Subcutaneous abdominal adipose tissue (tissue), 5 donors: ENCODE data around the gene TCP11L1.
"Not testable (repeated sequence)": the region's sequence is repeated elsewhere in the genome, so short reads cannot be mapped to it uniquely, and the experiment has no call there.

Source experiments
- H3K27ac ChIP-seq: one replicate; pipeline ENCODE4 v1.7.0; 2013; ENCODE audit warnings: low read depth, mild to moderate bottlenecking, inconsistent platforms, low read length, moderate library complexity
- H3K27me3 ChIP-seq, 5 donors: one replicate each; pipeline ENCODE4 v1.7.0; 2013; ENCODE audit warnings: low read length in 5 of 5, inconsistent platforms in 1 of 5; ENCODE audit not compliant: control insufficient read depth in 5 of 5, insufficient read depth in 4 of 5
- H3K36me3 ChIP-seq, 5 donors: one replicate each; pipeline ENCODE4 v1.7.0; 2013; ENCODE audit warnings: low read length in 5 of 5; ENCODE audit not compliant: control insufficient read depth in 5 of 5, insufficient read depth in 5 of 5
- H3K4me1 ChIP-seq, 5 donors: one replicate each; pipeline ENCODE4 v1.7.0; 2013; ENCODE audit warnings: low read length in 5 of 5, mild to moderate bottlenecking in 3 of 5, moderate library complexity in 1 of 5; ENCODE audit not compliant: control insufficient read depth in 5 of 5, insufficient read depth in 5 of 5
- H3K4me3 ChIP-seq, 5 donors: one replicate each; pipeline ENCODE4 v1.7.0; 2013; ENCODE audit warnings: low read length in 5 of 5, low read depth in 1 of 5
- H3K9ac ChIP-seq, 5 donors: one replicate each; pipeline ENCODE4 v1.7.0; 2013; ENCODE audit warnings: low read length in 5 of 5, mild to moderate bottlenecking in 4 of 5, moderate library complexity in 3 of 5
- H3K9me3 ChIP-seq, 5 donors: one replicate each; pipeline ENCODE4 v1.7.0; 2013; ENCODE audit warnings: low read length in 5 of 5; ENCODE audit not compliant: control insufficient read depth in 5 of 5
- donor health status: healthy.
- donor health status: healthy.
- donor health status: healthy.
- donor health status: healthy.
- donor health status: healthy.

TCP11L1 gene

GRCh38 chr11:33028537-33028914 is 10.8 kb upstream of the TCP11L1 start:
- Histone ChIP-seq H3K36me3 (no peaks in the 10 kb centered on the region), H3K4me1 (no peaks in the 10 kb centered on the region), H3K4me3 (no peak overlapping the region), H3K9me3 (no peaks in the 10 kb centered on the region), H3K9ac (no peak overlapping the region), H3K27me3 (no peaks in the 10 kb centered on the region), H3K27ac (no peak overlapping the region)

- not testable (repeated sequence) for H3K36me3 ChIP-seq, H3K4me3 ChIP-seq, H3K4me1 ChIP-seq, H3K9ac ChIP-seq, H3K27ac ChIP-seq, H3K9me3 ChIP-seq, H3K27me3 ChIP-seq
Measured at GRCh38 chr11:33029218-33029617, 10.2 kb upstream of the TCP11L1 start.

- Histone ChIP-seq H3K9ac (no peak overlapping the region), H3K4me3 (no peak overlapping the region), H3K27ac (no peak overlapping the region), H3K9me3 (no peaks in the 10 kb centered on the region), H3K27me3 (no peaks in the 10 kb centered on the region), H3K4me1 (peaks cover 0 to 1% (median 0%) of the 10 kb centered on the region in 5 donors), H3K36me3 (no peaks in the 10 kb centered on the region)
Measured at GRCh38 chr11:33033493-33033892, 5.9 kb upstream of the TCP11L1 start.

- H3K9ac ChIP-seq, result no peak overlapping the region
- peaks cover 0 to 4% (median 2%) of the 10 kb centered on the region in 5 donors for H3K4me1 ChIP-seq
- no peaks in the 10 kb centered on the region for H3K27me3 ChIP-seq
- no peaks in the 10 kb centered on the region for H3K9me3 ChIP-seq
- H3K27ac ChIP-seq, result no peak overlapping the region
- no peaks in the 10 kb centered on the region for H3K36me3 ChIP-seq
- no peak overlapping the region for H3K4me3 ChIP-seq
Measured at GRCh38 chr11:33035011-33035410, 4.4 kb upstream of the TCP11L1 start.

GRCh38 chr11:33040033-33040861 is 875 bp downstream of the TCP11L1 start:
- Histone ChIP-seq H3K4me3 (peak overlapping the region; percentile 86 to 96 (median 90)), H3K9ac (peak overlapping the region; percentile 3 to 96 (median 90)), H3K4me1 (peaks cover 2 to 16% (median 11%) of the 10 kb centered on the region in 5 donors), H3K27me3 (no peaks in the 10 kb centered on the region), H3K27ac (peak overlapping the region; percentile 96), H3K9me3 (no peaks in the 10 kb centered on the region), H3K36me3 (peaks cover 0 to 16% (median 5%) of the 10 kb centered on the region in 5 donors)

- Histone ChIP-seq H3K27ac (peak overlapping the region; percentile 96), H3K36me3 (peaks cover 0 to 21% (median 5%) of the 10 kb centered on the region in 5 donors), H3K27me3 (no peaks in the 10 kb centered on the region), H3K4me3 (peak overlapping the region in 4 of 5 donors; percentile 7 to 96 (median 92)), H3K9me3 (no peaks in the 10 kb centered on the region), H3K4me1 (peaks cover 2 to 20% (median 14%) of the 10 kb centered on the region in 5 donors), H3K9ac (peak overlapping the region in 1 of 5 donors; percentile 96)
Measured at GRCh38 chr11:33040862-33041453, 1.6 kb downstream of the TCP11L1 start.

GRCh38 chr11:33043221-33043830 is 4.0 kb downstream of the TCP11L1 start:
- Histone ChIP-seq H3K4me1 (peaks cover 2 to 26% (median 14%) of the 10 kb centered on the region in 5 donors), H3K27me3 (no peaks in the 10 kb centered on the region), H3K9me3 (no peaks in the 10 kb centered on the region), H3K27ac (no peak overlapping the region), H3K9ac (no peak overlapping the region), H3K4me3 (no peak overlapping the region), H3K36me3 (peaks cover 4 to 31% (median 8%) of the 10 kb centered on the region in 5 donors)

- no peak overlapping the region for H3K9ac ChIP-seq
Measured at GRCh38 chr11:33044285-33044756, 4.9 kb downstream of the TCP11L1 start.

GRCh38 chr11:33045551-33046255 is 6.3 kb downstream of the TCP11L1 start:
- H3K9me3 ChIP-seq, result no peaks in the 10 kb centered on the region
- H3K4me1 ChIP-seq, result peaks cover 0 to 16% (median 6%) of the 10 kb centered on the region in 5 donors
- no peak overlapping the region for H3K9ac ChIP-seq
- H3K4me3 ChIP-seq, result no peak overlapping the region
- H3K27me3 ChIP-seq, result no peaks in the 10 kb centered on the region
- no peak overlapping the region for H3K27ac ChIP-seq
- H3K36me3 ChIP-seq, result peaks cover 4 to 31% (median 8%) of the 10 kb centered on the region in 5 donors

More at GRCh38 chr11:33044285-33044756, 4.9 kb downstream of the TCP11L1 start:
- H3K4me3 ChIP-seq, result no peak overlapping the region
- H3K27me3 ChIP-seq, result no peaks in the 10 kb centered on the region
- H3K9me3 ChIP-seq, result no peaks in the 10 kb centered on the region
- H3K4me1 ChIP-seq, result peaks cover 2 to 26% (median 14%) of the 10 kb centered on the region in 5 donors
- H3K36me3 ChIP-seq, result peaks cover 4 to 31% (median 8%) of the 10 kb centered on the region in 5 donors
- H3K27ac ChIP-seq, result no peak overlapping the region
